ENCODE results near the gene SLC9A7. TPM values are rescaled to one million over a fixed set of nuclear protein-coding genes. Genes with fewer than 3 reads are reported as not detected.

Gene SLC9A7
- total RNA-seq, 1 experiment from 2014 or later: 74.3 TPM

GRCh38 chrX:46611658-46612362 is 147.1 kb downstream of the SLC9A7 start:
- Histone ChIP-seq H2AFZ (ENCODE audit: low read length) (no peak overlapping the region), H3K27me3 (ENCODE audit: low read length) (no peaks in the 10 kb centered on the region), H3K79me2 (ENCODE audit: low read length) (no peaks in the 10 kb centered on the region), H3K36me3 (ENCODE audit: low read depth, low read length) (peaks cover under 1% of the 10 kb centered on the region; the same call in 1 of the 2 replicates), H3K4me1 (ENCODE audit: insufficient read depth, low read length) (no peaks in the 10 kb centered on the region), H3K9me2 (replicated peaks; ENCODE audit: low read length) (no peaks in the 10 kb centered on the region), H3K27ac (ENCODE audit: low read length) (no peak overlapping the region), H3F3A (ENCODE audit: low read length, unreplicated experiment) (no peaks in the 10 kb centered on the region), H3K9ac (ENCODE audit: low read length) (no peak overlapping the region), H3K9me3 (ENCODE audit: low read length) (no peaks in the 10 kb centered on the region), H3K4me2 (ENCODE audit: low read length) (no peak overlapping the region), H3K4me3 (ENCODE audit: low read length) (no peak overlapping the region), H4K20me1 (ENCODE audit: low read length) (no peaks in the 10 kb centered on the region)
- intact Hi-C loops (cut with micrococcal nuclease): no loop called here
- ATAC-seq (no peak), DNase-seq (no peak)
- BruUV-seq (replicated peaks): no TSS peak
- POLR2A ChIA-PET (ENCODE audit: unreplicated experiment): no interaction called here
- TF ChIP-seq EZH2phosphoT487 (IDR thresholded peaks at IDR 0.05; ENCODE audit: borderline replicate concordance, low read length) (no peak), CTCF (conservative IDR thresholded peaks at IDR 0.05; ENCODE audit: low read depth, low read length) (no peak), EZH2 (IDR thresholded peaks at IDR 0.05; ENCODE audit: low read length, unreplicated experiment) (no peak)
- CTCF ChIA-PET: no interaction called here

- no peak overlapping the region for H2AFZ ChIP-seq (ENCODE audit: low read length)
- H3K36me3 ChIP-seq (ENCODE audit: low read depth, low read length): no peaks in the 10 kb centered on the region; the same call in 1 of the 2 replicates
- no peak for DNase-seq
- H3F3A ChIP-seq (ENCODE audit: low read length, unreplicated experiment): no peaks in the 10 kb centered on the region
- H3K4me3 ChIP-seq (ENCODE audit: low read length): no peak overlapping the region
- ChIA-PET CTCF (no interaction called here), POLR2A (ENCODE audit: unreplicated experiment) (no interaction called here)
- H3K9ac ChIP-seq (ENCODE audit: low read length): no peak overlapping the region
- H3K4me1 ChIP-seq (ENCODE audit: insufficient read depth, low read length): no peaks in the 10 kb centered on the region
- BruUV-seq (replicated peaks): no TSS peak
- no peak overlapping the region for H3K4me2 ChIP-seq (ENCODE audit: low read length)
- ATAC-seq: no peak
- H3K79me2 ChIP-seq (ENCODE audit: low read length): no peaks in the 10 kb centered on the region
- no peaks in the 10 kb centered on the region for H4K20me1 ChIP-seq (ENCODE audit: low read length)
- TF ChIP-seq EZH2 (IDR thresholded peaks at IDR 0.05; ENCODE audit: low read length, unreplicated experiment): no peak
- no peaks in the 10 kb centered on the region for H3K9me3 ChIP-seq (ENCODE audit: low read length)
- H3K27ac ChIP-seq (ENCODE audit: low read length): no peak overlapping the region
- H3K9me2 ChIP-seq (replicated peaks; ENCODE audit: low read length): no peaks in the 10 kb centered on the region
- H3K27me3 ChIP-seq (ENCODE audit: low read length): no peaks in the 10 kb centered on the region
- intact Hi-C loops (cut with micrococcal nuclease): no loop called here
Observed at GRCh38 chrX:46610070-46610658, 148.8 kb downstream of the SLC9A7 start.

- no peak overlapping the region for H2AFZ ChIP-seq (ENCODE audit: low read length)
- POLR2A ChIA-PET (ENCODE audit: unreplicated experiment): no interaction called here
- ATAC-seq (no peak), DNase-seq (no peak)
- no peak overlapping the region for H3K4me3 ChIP-seq (ENCODE audit: low read length)
- H3K4me2 ChIP-seq (ENCODE audit: low read length): no peak overlapping the region
- no peaks in the 10 kb centered on the region for H3K4me1 ChIP-seq (ENCODE audit: insufficient read depth, low read length)
- TF ChIP-seq EZH2 (IDR thresholded peaks at IDR 0.05; ENCODE audit: low read length, unreplicated experiment) (no peak), CTCF (conservative IDR thresholded peaks at IDR 0.05; ENCODE audit: low read depth, low read length) (no peak), EZH2phosphoT487 (IDR thresholded peaks at IDR 0.05; ENCODE audit: borderline replicate concordance, low read length) (no peak)
- H3K36me3 ChIP-seq (ENCODE audit: low read depth, low read length): peaks cover 4% of the 10 kb centered on the region
- H3K79me2 ChIP-seq (ENCODE audit: low read length): no peaks in the 10 kb centered on the region
- H3K9me3 ChIP-seq (ENCODE audit: low read length): no peaks in the 10 kb centered on the region
- CTCF ChIA-PET: no interaction called here
- no peaks in the 10 kb centered on the region for H3F3A ChIP-seq (ENCODE audit: low read length, unreplicated experiment)
- H3K27ac ChIP-seq (ENCODE audit: low read length): no peak overlapping the region
- H3K27me3 ChIP-seq (ENCODE audit: low read length): no peaks in the 10 kb centered on the region
- BruUV-seq (replicated peaks): no TSS peak
- H3K9me2 ChIP-seq (replicated peaks; ENCODE audit: low read length): no peaks in the 10 kb centered on the region
- no peak overlapping the region for H3K9ac ChIP-seq (ENCODE audit: low read length)
- no peaks in the 10 kb centered on the region for H4K20me1 ChIP-seq (ENCODE audit: low read length)
- intact Hi-C loops (cut with micrococcal nuclease): no loop called here
Observed at GRCh38 chrX:46607916-46608315, 151.0 kb downstream of the SLC9A7 start.

Measured in PC-3 (cell line).